K562 (cell line): ENCODE data around the gene LENEP. TPM values are rescaled to one million over a fixed set of nuclear protein-coding genes. Genes with fewer than 3 reads are reported as not detected.

ENCODE experiments used
- CBX8 ChIP-seq: fragments of 200-600 bp; sonication (generic); IDR thresholded peaks from 2 replicates; pipeline ENCODE4 v1.6.1; 2012; ENCODE audit warnings: borderline replicate concordance, mixed run types, low read depth, mild to moderate bottlenecking, moderate library complexity, mixed read lengths, low read length, control low read depth, inconsistent platforms; ENCODE audit not compliant: poor library complexity, severe bottlenecking; ENCODE audit errors: extremely low read depth
- CEBPB ChIP-seq: fragments of 450-650 bp; IDR thresholded peaks from 2 replicates; pipeline ENCODE4 v1.6.1; 2016; ENCODE audit warnings: missing genetic modification characterization, missing compliant biosample characterization
- CGGBP1 ChIP-seq: fragments of 250-450 bp; sonication (Bioruptor Pico); IDR thresholded peaks from 2 replicates; pipeline ENCODE4 v1.9.0; 2021; ENCODE audit warnings: mild to moderate bottlenecking
- DLX4 ChIP-seq: fragments of 250-450 bp; sonication (Bioruptor Pico); IDR thresholded peaks from 2 replicates; pipeline ENCODE4 v1.6.1; 2021; ENCODE audit warnings: mild to moderate bottlenecking
- E2F8 ChIP-seq: fragments of 450-650 bp; IDR thresholded peaks from 2 replicates; pipeline ENCODE4 v1.7.1; 2018; ENCODE audit warnings: mild to moderate bottlenecking, low read depth; ENCODE audit not compliant: partially characterized antibody
- ELF4 ChIP-seq: fragments of 450-650 bp; formaldehyde crosslinking; IDR thresholded peaks from 2 replicates; pipeline ENCODE4 v1.4.0; 2022; ENCODE audit warnings: missing genetic modification characterization
- HMBOX1 ChIP-seq: sonication (generic); IDR thresholded peaks from 2 replicates; pipeline ENCODE4 v1.6.1; 2016
- JUN ChIP-seq, 2 experiments: sonication (generic) in 1 of 2; formaldehyde crosslinking in 1 of 2; IDR thresholded peaks; 2 replicates each; pipeline versions ENCODE4 v1.6.1 to v1.8.0; 2012 to 2022; ENCODE audit warnings: borderline replicate concordance in 2 of 2, mild to moderate bottlenecking in 2 of 2, improper control_type of control experiment in 1 of 2, low read depth in 1 of 2, low read length in 1 of 2, missing genetic modification reagents in 1 of 2
- KLF1 ChIP-seq: fragments of 450-650 bp; IDR thresholded peaks from 2 replicates; pipeline ENCODE4 v1.6.1; 2016; ENCODE audit warnings: missing genetic modification characterization, missing compliant biosample characterization
- KLF6 ChIP-seq: fragments of 250-450 bp; sonication (Bioruptor Pico); IDR thresholded peaks from 2 replicates; pipeline ENCODE4 v1.4.0; 2020; ENCODE audit warnings: mild to moderate bottlenecking, moderate library complexity, borderline replicate concordance
- MITF ChIP-seq: IDR thresholded peaks from 2 replicates; pipeline ENCODE4 v1.6.1; 2014; ENCODE audit warnings: antibody characterized with exemption
- PKNOX1 ChIP-seq: fragments of 450-650 bp; IDR thresholded peaks from 2 replicates; pipeline ENCODE4 v1.6.1; 2016
- RCOR1 ChIP-seq, 2 experiments: IDR thresholded peaks; 2 replicates each; pipeline ENCODE4 v1.6.1; 2012; ENCODE audit warnings: low read depth in 2 of 2, low read length in 2 of 2, borderline replicate concordance in 1 of 2, improper control_type of control experiment in 1 of 2
- STAG1 ChIP-seq: sonication (generic); formaldehyde crosslinking; IDR thresholded peaks from 2 replicates; pipeline ENCODE4 v1.5.0; 2020; ENCODE audit warnings: missing genetic modification reagents, borderline replicate concordance
- TGIF2 ChIP-seq: sonication (generic); formaldehyde crosslinking; IDR thresholded peaks from 2 replicates; pipeline ENCODE4 v1.8.1; 2022; ENCODE audit warnings: mild to moderate bottlenecking, missing genetic modification reagents, moderate library complexity
- U2AF2 ChIP-seq: fragments of 200-400 bp; formaldehyde crosslinking; optimal IDR thresholded peaks from 2 replicates; pipeline ENCODE3; 2017; ENCODE audit warnings: low read depth, mild to moderate bottlenecking, low read length
- ZNF184 ChIP-seq: sonication (generic); formaldehyde crosslinking; IDR thresholded peaks from 2 replicates; pipeline ENCODE4 v1.5.0; 2020; ENCODE audit warnings: missing genetic modification reagents
- ZNF75A ChIP-seq: fragments of 450-650 bp; formaldehyde crosslinking; IDR thresholded peaks from 2 replicates; pipeline ENCODE4 v1.4.0; 2020; ENCODE audit warnings: mild to moderate bottlenecking
- polyA plus RNA-seq, 8 experiments: library from polyadenylated mRNA; depleted of rRNA in 4 of 8; stranded (reverse) in 5 of 8; unstranded in 3 of 8; fragments of >200 nt; fragmentation: Nextera tagmentation in 2 of 8; fragmentation: Illumina TruSeq in 1 of 8; extraction: Ambion mirVana in 2 of 8; extraction: Trizol in 1 of 8; gene quantifications; 2 replicates each; pipeline versions ENCODE4 v1.2.1 to v1.2.3, GENCODE V29; 2011 to 2014; ENCODE audit warnings: inconsistent platforms in 1 of 8, missing spikeins in 1 of 8
- total RNA-seq, 7 experiments: library from RNA; depleted of rRNA in 6 of 7; stranded (reverse); fragments of >200 nt in 6 of 7; fragmentation: Illumina TruSeq in 2 of 7; extraction: Trizol in 2 of 7; gene quantifications; 2 replicates each; pipeline versions ENCODE4 v1.2.1 to v1.2.3, GENCODE V29; 2011 to 2021; ENCODE audit warnings: low replicate concordance in 1 of 7

The LENEP gene
- total and polyA plus RNA-seq, 9 of the 15 experiments (the other 6 are each of a cell fraction or from before 2014, with no cell fraction given), result 0.23 to 0.87 (median 0.67) TPM; not detected in 5

- TF ChIP-seq PKNOX1 (peak; percentile 59), CBX8 (no peak), RCOR1 (IDR thresholded peaks at IDR 0.05; ENCODE audit: borderline replicate concordance in 1 of 2, low read depth in 2 of 2, low read length in 2 of 2) (peak in 1 of 2 experiments; percentile 51; a peak in 2 of 4 replicates), CGGBP1 (CRISPR knock-in tag) (peak; percentile 44), ZNF184 (CRISPR knock-in tag) (no peak), MITF (no peak), JUN (IDR thresholded peaks at IDR 0.05; ENCODE audit: borderline replicate concordance, low read depth, low read length) (peak; percentile 77), JUN (CRISPR knock-in tag; IDR thresholded peaks at IDR 0.05; ENCODE audit: borderline replicate concordance) (peak; percentile 70; the same call in 1 of the 2 replicates), HMBOX1 (no peak), KLF1 (tag) (0 out of 2 replicates have a peak, but pooled peaks have one; percentile 72), DLX4 (no peak), E2F8 (peak; percentile 66), U2AF2 (no peak), STAG1 (CRISPR knock-in tag) (no peak), ELF4 (no peak; the same call in 1 of the 2 replicates), TGIF2 (CRISPR knock-in tag) (no peak), KLF6 (CRISPR knock-in tag) (0 out of 2 replicates have a peak, but pooled peaks have one; percentile 36), ZNF75A (CRISPR knock-in tag) (no peak), CEBPB (tag) (no peak)
These were observed 7.5 kb downstream of the LENEP start (continued) for GRCh38 chr1:155000726-155001424.
